K562 (cell line): ENCODE measurements around the gene LCA5. TPM values are rescaled to one million over a fixed set of nuclear protein-coding genes. Genes with fewer than 3 reads are reported as not detected.

Source experiments
- ARNT ChIP-seq, 2 experiments: fragments of 450-650 bp; IDR thresholded peaks; 2 replicates each; pipeline ENCODE4 v1.6.1; 2016; ENCODE audit warnings: mild to moderate bottlenecking in 1 of 2
- E2F6 ChIP-seq, 2 experiments: IDR thresholded peaks; 2 replicates each; pipeline ENCODE4 v1.6.1; 2011; ENCODE audit warnings: borderline replicate concordance in 1 of 2, control low read depth in 1 of 2, low read depth in 1 of 2, low read length in 1 of 2, mild to moderate bottlenecking in 1 of 2, mixed read lengths in 1 of 2, moderate library complexity in 1 of 2; ENCODE audit not compliant: insufficient read depth in 1 of 2, insufficient read length in 1 of 2, poor library complexity in 1 of 2, severe bottlenecking in 1 of 2; ENCODE audit errors: extremely low read depth in 1 of 2
- GTF2F1 ChIP-seq: IDR thresholded peaks from 2 replicates; pipeline ENCODE4 v1.6.1; 2011; ENCODE audit warnings: low read depth, low read length, improper control_type of control experiment
- ILF3 ChIP-seq: fragments of 450-650 bp; IDR thresholded peaks from 2 replicates; pipeline ENCODE4 v1.6.1; 2018; ENCODE audit warnings: antibody characterized with exemption, mild to moderate bottlenecking, moderate library complexity, borderline replicate concordance
- KDM1A ChIP-seq, 2 experiments: fragments of 450-650 bp; IDR thresholded peaks; 2 replicates each; pipeline ENCODE4 v1.6.1; 2016; ENCODE audit warnings: mild to moderate bottlenecking in 2 of 2
- MTA1 ChIP-seq: fragments of 450-650 bp; IDR thresholded peaks from 2 replicates; pipeline ENCODE4 v1.6.1; 2017; ENCODE audit warnings: borderline replicate concordance
- NCOA1 ChIP-seq: fragments of 450-650 bp; IDR thresholded peaks from 2 replicates; pipeline ENCODE4 v1.6.1; 2016; ENCODE audit warnings: low read depth
- NKRF ChIP-seq: fragments of 450-650 bp; IDR thresholded peaks from 2 replicates; pipeline ENCODE4 v1.6.1; 2016; ENCODE audit warnings: borderline replicate concordance
- RAD21 ChIP-seq, 2 experiments: fragments of 250-450 bp in 1 of 2; fragments of 450-650 bp in 1 of 2; sonication (Bioruptor Pico) in 1 of 2; formaldehyde crosslinking in 1 of 2; IDR thresholded peaks in 1 of 2; conservative IDR thresholded peaks in 1 of 2; 2 replicates each; pipeline versions ENCODE4 v1.4.0 to v1.8.0; 2020 to 2022; ENCODE audit warnings: mild to moderate bottlenecking in 2 of 2, moderate library complexity in 1 of 2
- SAFB2 ChIP-seq: fragments of 200-400 bp; formaldehyde crosslinking; IDR thresholded peaks from 2 replicates; pipeline ENCODE4 v1.6.1; 2018; ENCODE audit warnings: borderline replicate concordance, low read length, low read depth, moderate library complexity; ENCODE audit not compliant: severe bottlenecking
- SMARCE1 ChIP-seq: fragments of 450-650 bp; IDR thresholded peaks from 2 replicates; pipeline ENCODE4 v1.7.1; 2016; ENCODE audit warnings: mild to moderate bottlenecking
- TCF3 ChIP-seq: sonication (generic); formaldehyde crosslinking; IDR thresholded peaks from 2 replicates; pipeline ENCODE4 v1.4.0; 2020; ENCODE audit warnings: mild to moderate bottlenecking, missing genetic modification reagents
- TCF7L2 ChIP-seq: fragments of 150-350 bp; IDR thresholded peaks from 2 replicates; pipeline ENCODE4 v1.6.1; 2016; ENCODE audit warnings: low read depth, mild to moderate bottlenecking, low read length, moderate library complexity
- TEAD4 ChIP-seq, 2 experiments: sonication (generic) in 1 of 2; formaldehyde crosslinking in 1 of 2; IDR thresholded peaks; 2 replicates each; pipeline versions ENCODE4 v1.6.1 to v1.8.0; 2012 to 2022; ENCODE audit warnings: borderline replicate concordance in 1 of 2, inconsistent platforms in 1 of 2, low read length in 1 of 2, mild to moderate bottlenecking in 1 of 2, missing genetic modification reagents in 1 of 2
- THRB ChIP-seq: fragments of 450-650 bp; formaldehyde crosslinking; conservative IDR thresholded peaks from 2 replicates; pipeline ENCODE4 v1.4.0; 2022; ENCODE audit warnings: mild to moderate bottlenecking, missing genetic modification characterization
- ZBTB34 ChIP-seq: fragments of 250-450 bp; sonication (Bioruptor Pico); IDR thresholded peaks from 2 replicates; pipeline ENCODE4 v1.8.0; 2021; ENCODE audit warnings: mild to moderate bottlenecking, moderate library complexity
- ZBTB7A ChIP-seq: IDR thresholded peaks from 2 replicates; pipeline ENCODE4 v1.6.1; 2011; ENCODE audit warnings: low read depth, mild to moderate bottlenecking, low read length, moderate library complexity, borderline replicate concordance; ENCODE audit not compliant: control insufficient read depth
- ZNF146 ChIP-seq: IDR thresholded peaks from one replicate; pipeline ENCODE4 v1.6.1; 2018; ENCODE audit warnings: missing compliant biosample characterization; ENCODE audit not compliant: unreplicated experiment
- ZNF212 ChIP-seq: fragments of 450-650 bp; formaldehyde crosslinking; IDR thresholded peaks from 2 replicates; pipeline ENCODE4 v1.4.0; 2020; ENCODE audit warnings: mild to moderate bottlenecking
- ZNF3 ChIP-seq: fragments of 250-450 bp; sonication (Bioruptor Pico); IDR thresholded peaks from 2 replicates; pipeline ENCODE4 v1.5.0; 2021; ENCODE audit warnings: mild to moderate bottlenecking, moderate library complexity
- ZNF311 ChIP-seq: fragments of 250-450 bp; sonication (Bioruptor Pico); IDR thresholded peaks from 2 replicates; pipeline ENCODE4 v1.4.0; 2020; ENCODE audit warnings: mild to moderate bottlenecking, moderate library complexity
- ZNF436 ChIP-seq: fragments of 250-450, 450-650 bp; sonication (Bioruptor Pico); formaldehyde crosslinking; IDR thresholded peaks from 2 replicates; pipeline ENCODE4 v1.7.0; 2020; ENCODE audit warnings: mild to moderate bottlenecking
- ZNF79 ChIP-seq: fragments of 250-450 bp; sonication (Bioruptor Pico); IDR thresholded peaks from 2 replicates; pipeline ENCODE4 v1.4.0; 2020; ENCODE audit warnings: low read depth, mild to moderate bottlenecking, moderate library complexity
- polyA plus RNA-seq, 8 experiments: library from polyadenylated mRNA; depleted of rRNA in 4 of 8; stranded (reverse) in 5 of 8; unstranded in 3 of 8; fragments of >200 nt; fragmentation: Nextera tagmentation in 2 of 8; fragmentation: Illumina TruSeq in 1 of 8; extraction: Ambion mirVana in 2 of 8; extraction: Trizol in 1 of 8; gene quantifications; 2 replicates each; pipeline versions ENCODE4 v1.2.1 to v1.2.3, GENCODE V29; 2011 to 2014; ENCODE audit warnings: inconsistent platforms in 1 of 8, missing spikeins in 1 of 8
- total RNA-seq, 7 experiments: library from RNA; depleted of rRNA in 6 of 7; stranded (reverse); fragments of >200 nt in 6 of 7; fragmentation: Illumina TruSeq in 2 of 7; extraction: Trizol in 2 of 7; gene quantifications; 2 replicates each; pipeline versions ENCODE4 v1.2.1 to v1.2.3, GENCODE V29; 2011 to 2021; ENCODE audit warnings: low replicate concordance in 1 of 7

LCA5 gene
- total and polyA plus RNA-seq, 9 of the 15 experiments (the other 6 are each of a cell fraction or from before 2014, with no cell fraction given), result 1.0 to 3.4 (median 1.8) TPM

GRCh38 chr6:79544939-79545450 is 7.8 kb upstream of the LCA5 start (continued):
- TF ChIP-seq ZNF3, result no peak
- TF ChIP-seq ZNF79, result no peak
- peak; percentile 74 for TF ChIP-seq TEAD4 (IDR thresholded peaks at IDR 0.05; ENCODE audit: low read length)
- TF ChIP-seq TEAD4 (CRISPR knock-in tag; IDR thresholded peaks at IDR 0.05; ENCODE audit: borderline replicate concordance), result no peak
- no peak for TF ChIP-seq ZNF212
- TF ChIP-seq TCF3 (CRISPR knock-in tag), result peak; percentile 64
- peak; percentile 76 to 84 for TF ChIP-seq KDM1A (IDR thresholded peaks at IDR 0.05)
- TF ChIP-seq GTF2F1, result peak; percentile 40; the same call in 1 of the 2 replicates
- no peak for TF ChIP-seq TCF7L2
- no peak for TF ChIP-seq ZNF146
- TF ChIP-seq NKRF, result peak; percentile 26; the same call in 1 of the 2 replicates
- TF ChIP-seq SMARCE1, result peak; percentile 85
- peak; percentile 64 to 84 for TF ChIP-seq ARNT (IDR thresholded peaks at IDR 0.05)
- peak in 1 of 2 experiments; percentile 15 for TF ChIP-seq E2F6 (IDR thresholded peaks at IDR 0.05; ENCODE audit: borderline replicate concordance in 1 of 2, extremely low read depth in 1 of 2, insufficient read depth in 1 of 2, insufficient read length in 1 of 2, low read depth in 1 of 2, low read length in 1 of 2, poor library complexity in 1 of 2, severe bottlenecking in 1 of 2)
- TF ChIP-seq ZBTB34, result no peak
- no peak for TF ChIP-seq SAFB2
- TF ChIP-seq MTA1, result peak; percentile 75
- TF ChIP-seq ZBTB7A, result no peak
- peak; percentile 92 for TF ChIP-seq NCOA1
- 0 out of 2 replicates have a peak, but pooled peaks have one; percentile 61 for TF ChIP-seq THRB (CRISPR knock-in tag)
- no peak for TF ChIP-seq ILF3
- no peak for TF ChIP-seq ZNF436 (CRISPR knock-in tag)
- no peak for TF ChIP-seq ZNF311 (CRISPR knock-in tag)
- TF ChIP-seq RAD21 (CRISPR knock-in tag; conservative IDR thresholded peaks at IDR 0.05 in 1 of 2, IDR thresholded peaks at IDR 0.05 in 1 of 2), result peak; percentile 62 to 66
